A673 (cell line): ENCODE measurements around the gene MRPL14. TPM values are rescaled to one million over a fixed set of nuclear protein-coding genes. Genes with fewer than 3 reads are reported as not detected.
"Not testable (repeated sequence)": the region's sequence is repeated elsewhere in the genome, so short reads cannot be mapped to it uniquely, and the experiment has no call there.

Experiments used
- BruUV-seq: library from RNA; stranded (reverse); fragments of 400-500 nt; replicated peaks from 2 replicates; lab custom pipeline; 2021; lab: Mats Ljungman, UMichigan
- CTCF ChIA-PET: fragments of 300-600 bp; sonication (Branson Sonifier 250); formaldehyde crosslinking; loops from one replicate; lab custom pipeline; 2022; ENCODE audit warnings: antibody characterized with exemption; lab: Charles Lee
- POLR2A ChIA-PET: fragments of 300-600 bp; sonication (Branson Sonifier 250); formaldehyde crosslinking; loops from one replicate; lab custom pipeline; 2022; ENCODE audit warnings: antibody characterized with exemption; ENCODE audit not compliant: low non-redundant PET; lab: Charles Lee
- DNase-seq: peaks from one replicate; pipeline ENCODE4 v3.0.0-alpha.2; 2015; ENCODE audit warnings: low spot score
- H3K27ac ChIP-seq: fragments of 200-600 bp; sonication (generic); 2 replicates; pipeline ENCODE4 v1.5.1; 2016; ENCODE audit warnings: mixed run types, low read depth, mild to moderate bottlenecking, mixed read lengths, antibody characterized with exemption, low read length; ENCODE audit not compliant: poor library complexity, severe bottlenecking
- H3K27me3 ChIP-seq: fragments of 200-600 bp; sonication (generic); replicated peaks from 2 replicates; pipeline ENCODE4 v1.6.1; 2017; ENCODE audit warnings: mixed run types, low read depth, mild to moderate bottlenecking, mixed read lengths, antibody characterized with exemption, low read length; ENCODE audit not compliant: insufficient read depth, poor library complexity
- H3K36me3 ChIP-seq: fragments of 200-600 bp; sonication (generic); 2 replicates; pipeline ENCODE4 v1.6.1; 2016; ENCODE audit warnings: mixed run types, mild to moderate bottlenecking, mixed read lengths, antibody characterized with exemption, low read length; ENCODE audit not compliant: insufficient read depth, poor library complexity, severe bottlenecking
- H3K4me1 ChIP-seq: fragments of 200-600 bp; sonication (generic); 2 replicates; pipeline ENCODE4 v1.6.1; 2017; ENCODE audit warnings: mixed run types, mild to moderate bottlenecking, mixed read lengths, antibody characterized with exemption, low read length; ENCODE audit not compliant: insufficient read depth, poor library complexity, severe bottlenecking
- H3K4me3 ChIP-seq: fragments of 200-600 bp; sonication (generic); 2 replicates; pipeline ENCODE4 v1.5.1; 2016; ENCODE audit warnings: low read depth, mixed run types, mild to moderate bottlenecking, mixed read lengths, low read length; ENCODE audit not compliant: poor library complexity, severe bottlenecking
- H3K9me3 ChIP-seq: fragments of 200-600 bp; sonication (generic); 2 replicates; pipeline ENCODE4 v1.6.1; 2016; ENCODE audit warnings: mixed run types, low read depth, mild to moderate bottlenecking, mixed read lengths, antibody characterized with exemption, low read length; ENCODE audit not compliant: poor library complexity, severe bottlenecking
- CTCF ChIP-seq: fragments of 300-800, 200-600 bp; sonication (generic); conservative IDR thresholded peaks from 2 replicates; pipeline ENCODE4 v1.5.1; 2017; ENCODE audit warnings: low read depth, mild to moderate bottlenecking, antibody characterized with exemption, low read length, moderate library complexity, mixed read lengths
- EZH2 ChIP-seq: fragments of 200-600 bp; sonication (generic); IDR thresholded peaks from 2 replicates; pipeline ENCODE4 v1.6.1; 2017; ENCODE audit warnings: borderline replicate concordance, low read depth, mild to moderate bottlenecking, mixed read lengths, antibody characterized with exemption, low read length; ENCODE audit not compliant: poor library complexity, severe bottlenecking
- intact Hi-C: fragments of 100-400 bp; cut with micrococcal nuclease; formaldehyde crosslinking; loops from one replicate; pipeline ENCODE4 v1.10.0; 2022; ENCODE audit not compliant: unreplicated experiment
- total RNA-seq: library from RNA; stranded (reverse); gene quantifications from 2 replicates; pipeline ENCODE4 v1.2.3, GENCODE V29; 2021

Gene MRPL14
- total RNA-seq, 1 experiment from 2014 or later: 78.8 TPM

GRCh38 chr6:44096612-44097011 lies 30.6 kb downstream of the MRPL14 start:
- POLR2A ChIA-PET: no interaction called here

GRCh38 chr6:44095243-44095623 lies 32.0 kb downstream of the MRPL14 start:
- CTCF ChIA-PET, POLR2A ChIA-PET, BruUV-seq, DNase-seq, H3K27ac ChIP-seq, intact Hi-C loops, H3K4me3 ChIP-seq, H3K9me3 ChIP-seq, H3K27me3 ChIP-seq, H3K4me1 ChIP-seq: not testable (repeated sequence)
- H3K36me3 ChIP-seq: peaks cover 11% of the 10 kb centered on the region

More at GRCh38 chr6:44096612-44097011, 30.6 kb downstream of the MRPL14 start:
- BruUV-seq: no TSS peak
- Histone ChIP-seq H3K9me3 (no peaks in the 10 kb centered on the region), H3K4me1 (no peaks in the 10 kb centered on the region), H3K27me3 (no peaks in the 10 kb centered on the region), H3K36me3 (peaks cover 12% of the 10 kb centered on the region), H3K4me3 (no peak overlapping the region), H3K27ac (no peak overlapping the region)
- intact Hi-C loops: loop anchor here (1.0 to 2.0 kb wide), 2 partner anchors 56 to 138 kb away; no protein-coding TSS in a partner anchor
- TF ChIP-seq CTCF: peak; percentile 71
- TF ChIP-seq EZH2: no peak
- DNase-seq: peak; percentile 58
- CTCF ChIA-PET: interaction anchor here (0.6 to 1.7 kb wide), 6 partner anchors 18 to 230 kb away, joined by 3 to 7 read pairs (median 4); no protein-coding TSS in a partner anchor

- intact Hi-C loops: no loop called here
- no peak for TF ChIP-seq EZH2
- no peak for TF ChIP-seq CTCF
- BruUV-seq: no TSS peak
- Histone ChIP-seq H3K4me1 (no peaks in the 10 kb centered on the region), H3K27me3 (no peaks in the 10 kb centered on the region), H3K9me3 (no peaks in the 10 kb centered on the region), H3K4me3 (no peak overlapping the region), H3K27ac (no peak overlapping the region), H3K36me3 (peaks cover 7% of the 10 kb centered on the region)
- POLR2A ChIA-PET: no interaction called here
- CTCF ChIA-PET: no interaction called here
- no peak for DNase-seq
Measured at GRCh38 chr6:44094403-44095242, 32.6 kb downstream of the MRPL14 start.
